Activated CD4-positive, alpha-beta T cell treated with anti-CD3 and anti-CD28 coated beads, Interleukin-2, amount 10 ng/mL, durations not matched to agents 24 days and 14 days (primary cell): ENCODE results near the gene ST6GALNAC5. TPM values are rescaled to one million over a fixed set of nuclear protein-coding genes. Genes with fewer than 3 reads are reported as not detected.
A peak's percentile ranks its signal among the peaks of the same experiment; 100 is the strongest.

Experiments used
- DNase-seq: peaks from one replicate; pipeline ENCODE4 v3.0.0; 2022
- H3K27ac Mint-ChIP-seq: one replicate; pipeline ENCODE4 v1.8.0; 2022; ENCODE audit warnings: mild to moderate bottlenecking, mixed read lengths
- H3K27me3 Mint-ChIP-seq: one replicate; pipeline ENCODE4 v1.8.0; 2022; ENCODE audit warnings: mixed read lengths
- H3K36me3 Mint-ChIP-seq: one replicate; pipeline ENCODE4 v1.8.0; 2022; ENCODE audit warnings: low read depth, mild to moderate bottlenecking, mixed read lengths
- H3K4me1 Mint-ChIP-seq: one replicate; pipeline ENCODE4 v1.8.0; 2021; ENCODE audit warnings: mixed read lengths
- H3K4me3 Mint-ChIP-seq: one replicate; pipeline ENCODE4 v1.8.0; 2022; ENCODE audit warnings: mild to moderate bottlenecking, moderate library complexity, mixed read lengths
- H3K9me3 Mint-ChIP-seq: one replicate; pipeline ENCODE4 v1.8.0; 2021; ENCODE audit warnings: mixed read lengths
- intact Hi-C: fragments of 100-400 bp; cut with micrococcal nuclease; formaldehyde crosslinking; loops from one replicate; pipeline ENCODE4 v1.15.1; 2023
- total RNA-seq: library from RNA; stranded (reverse); gene quantifications from 2 replicates; pipeline ENCODE4 v1.2.3, GENCODE V29; 2022

ST6GALNAC5 gene
- total RNA-seq, 1 donor from 2014 or later = not detected

- no peaks in the 10 kb centered on the region for H3K36me3 Mint-ChIP-seq
- peaks cover 3% of the 10 kb centered on the region for H3K4me1 Mint-ChIP-seq
- intact Hi-C loops = no loop called here
- H3K9me3 Mint-ChIP-seq = peaks cover 5% of the 10 kb centered on the region
- no peak for DNase-seq
- H3K27me3 Mint-ChIP-seq = peaks cover 5% of the 10 kb centered on the region
- no peak overlapping the region for H3K27ac Mint-ChIP-seq
- no peak overlapping the region for H3K4me3 Mint-ChIP-seq
These were observed 173.5 kb downstream of the ST6GALNAC5 start for GRCh38 chr1:77040826-77041225.

GRCh38 chr1:77044133-77044849 is 177.0 kb downstream of the ST6GALNAC5 start:
- peaks cover 12% of the 10 kb centered on the region for H3K4me1 Mint-ChIP-seq
- intact Hi-C loops = no loop called here
- DNase-seq = no peak

GRCh38 chr1:77047575-77047974 is 180.3 kb downstream of the ST6GALNAC5 start:
- no peak overlapping the region for H3K27ac Mint-ChIP-seq
- no peaks in the 10 kb centered on the region for H3K36me3 Mint-ChIP-seq
- intact Hi-C loops = no loop called here

More at GRCh38 chr1:77044133-77044849, 177.0 kb downstream of the ST6GALNAC5 start:
- Mint-ChIP-seq H3K9me3 (no peaks in the 10 kb centered on the region), H3K36me3 (no peaks in the 10 kb centered on the region), H3K27ac (no peak overlapping the region), H3K27me3 (peaks cover 12% of the 10 kb centered on the region), H3K4me3 (no peak overlapping the region)

GRCh38 chr1:77047978-77048614 is 180.8 kb downstream of the ST6GALNAC5 start:
- Mint-ChIP-seq H3K9me3 (no peaks in the 10 kb centered on the region), H3K4me1 (peaks cover 12% of the 10 kb centered on the region), H3K36me3 (no peaks in the 10 kb centered on the region), H3K27me3 (peaks cover 13% of the 10 kb centered on the region), H3K27ac (no peak overlapping the region), H3K4me3 (peak overlapping the region; percentile 22)
- DNase-seq = peak; percentile 61
- intact Hi-C loops = no loop called here

More at GRCh38 chr1:77047575-77047974, 180.3 kb downstream of the ST6GALNAC5 start:
- peaks cover 13% of the 10 kb centered on the region for H3K27me3 Mint-ChIP-seq
- H3K4me1 Mint-ChIP-seq = peaks cover 12% of the 10 kb centered on the region
- H3K9me3 Mint-ChIP-seq = no peaks in the 10 kb centered on the region
- peak overlapping the region; percentile 22 for H3K4me3 Mint-ChIP-seq
- no peak for DNase-seq

GRCh38 chr1:77048615-77049005 is 181.3 kb downstream of the ST6GALNAC5 start:
- H3K27ac Mint-ChIP-seq = no peak overlapping the region
- intact Hi-C loops = no loop called here
- no peak overlapping the region for H3K4me3 Mint-ChIP-seq
- H3K36me3 Mint-ChIP-seq = no peaks in the 10 kb centered on the region
- H3K27me3 Mint-ChIP-seq = peaks cover 13% of the 10 kb centered on the region
- peaks cover 12% of the 10 kb centered on the region for H3K4me1 Mint-ChIP-seq
- no peaks in the 10 kb centered on the region for H3K9me3 Mint-ChIP-seq
- DNase-seq = no peak

- no peak for DNase-seq
- intact Hi-C loops = no loop called here
- Mint-ChIP-seq H3K9me3 (no peaks in the 10 kb centered on the region), H3K27me3 (peaks cover 8% of the 10 kb centered on the region), H3K4me1 (peaks cover 9% of the 10 kb centered on the region), H3K4me3 (no peak overlapping the region), H3K27ac (no peak overlapping the region), H3K36me3 (no peaks in the 10 kb centered on the region)
These were observed 184.1 kb downstream of the ST6GALNAC5 start for GRCh38 chr1:77051425-77051824.

GRCh38 chr1:77056525-77056924 is 189.2 kb downstream of the ST6GALNAC5 start:
- Mint-ChIP-seq H3K9me3 (no peaks in the 10 kb centered on the region), H3K27me3 (peaks cover 3% of the 10 kb centered on the region), H3K27ac (no peak overlapping the region), H3K36me3 (no peaks in the 10 kb centered on the region), H3K4me3 (no peak overlapping the region), H3K4me1 (no peaks in the 10 kb centered on the region)
- intact Hi-C loops = no loop called here
- no peak for DNase-seq

GRCh38 chr1:77057994-77058585 is 190.8 kb downstream of the ST6GALNAC5 start:
- H3K27me3 Mint-ChIP-seq = peaks cover 3% of the 10 kb centered on the region
- intact Hi-C loops = no loop called here
- no peaks in the 10 kb centered on the region for H3K36me3 Mint-ChIP-seq
- H3K4me1 Mint-ChIP-seq = no peaks in the 10 kb centered on the region
- H3K9me3 Mint-ChIP-seq = no peaks in the 10 kb centered on the region
- no peak overlapping the region for H3K4me3 Mint-ChIP-seq
- H3K27ac Mint-ChIP-seq = no peak overlapping the region
- no peak for DNase-seq

GRCh38 chr1:77060000-77060399 is 192.7 kb downstream of the ST6GALNAC5 start:
- no peak overlapping the region for H3K27ac Mint-ChIP-seq
- no peaks in the 10 kb centered on the region for H3K9me3 Mint-ChIP-seq
- H3K4me1 Mint-ChIP-seq = no peaks in the 10 kb centered on the region
- H3K4me3 Mint-ChIP-seq = no peak overlapping the region
- peaks cover 3% of the 10 kb centered on the region for H3K27me3 Mint-ChIP-seq
- intact Hi-C loops = no loop called here
- no peak for DNase-seq
- no peaks in the 10 kb centered on the region for H3K36me3 Mint-ChIP-seq

- H3K27me3 Mint-ChIP-seq = peaks cover 3% of the 10 kb centered on the region
- no peaks in the 10 kb centered on the region for H3K9me3 Mint-ChIP-seq
- no peaks in the 10 kb centered on the region for H3K4me1 Mint-ChIP-seq
- no peak for DNase-seq
- intact Hi-C loops = no loop called here
- no peak overlapping the region for H3K4me3 Mint-ChIP-seq
- H3K36me3 Mint-ChIP-seq = no peaks in the 10 kb centered on the region
- no peak overlapping the region for H3K27ac Mint-ChIP-seq
These were observed 193.9 kb downstream of the ST6GALNAC5 start for GRCh38 chr1:77061162-77061561.

GRCh38 chr1:77063118-77063517 is 195.8 kb downstream of the ST6GALNAC5 start:
- intact Hi-C loops = no loop called here

GRCh38 chr1:77064246-77064645 is 197.0 kb downstream of the ST6GALNAC5 start:
- Mint-ChIP-seq H3K9me3 (no peaks in the 10 kb centered on the region), H3K4me3 (no peak overlapping the region), H3K4me1 (no peaks in the 10 kb centered on the region), H3K27ac (no peak overlapping the region), H3K27me3 (peaks cover 3% of the 10 kb centered on the region), H3K36me3 (no peaks in the 10 kb centered on the region)
- no peak for DNase-seq
- intact Hi-C loops = no loop called here

More at GRCh38 chr1:77063118-77063517, 195.8 kb downstream of the ST6GALNAC5 start:
- no peak for DNase-seq
- Mint-ChIP-seq H3K4me3 (no peak overlapping the region), H3K27ac (no peak overlapping the region), H3K27me3 (peaks cover 3% of the 10 kb centered on the region), H3K9me3 (no peaks in the 10 kb centered on the region), H3K36me3 (no peaks in the 10 kb centered on the region), H3K4me1 (no peaks in the 10 kb centered on the region)

GRCh38 chr1:77065693-77066342 is 198.5 kb downstream of the ST6GALNAC5 start:
- H3K4me3 Mint-ChIP-seq = no peak overlapping the region
- no peak overlapping the region for H3K27ac Mint-ChIP-seq
- H3K9me3 Mint-ChIP-seq = no peaks in the 10 kb centered on the region
- H3K27me3 Mint-ChIP-seq = no peaks in the 10 kb centered on the region
- H3K36me3 Mint-ChIP-seq = no peaks in the 10 kb centered on the region
- intact Hi-C loops = no loop called here
- peak; percentile 21 for DNase-seq
- no peaks in the 10 kb centered on the region for H3K4me1 Mint-ChIP-seq

- Mint-ChIP-seq H3K36me3 (no peaks in the 10 kb centered on the region), H3K9me3 (no peaks in the 10 kb centered on the region)
These were observed 200.7 kb downstream of the ST6GALNAC5 start for GRCh38 chr1:77068013-77068412.

More at GRCh38 chr1:77068013-77068412, 200.7 kb downstream of the ST6GALNAC5 start:
- Mint-ChIP-seq H3K4me1 (no peaks in the 10 kb centered on the region), H3K27ac (no peak overlapping the region), H3K27me3 (no peaks in the 10 kb centered on the region), H3K4me3 (no peak overlapping the region)
- no peak for DNase-seq
- intact Hi-C loops = no loop called here
